ENCODE measurements around the gene TMEM212.

GRCh38 chr3:171849617-171850319 is 6.6 kb downstream of the TMEM212 start:
- no peak for TF ChIP-seq POLR2A (IDR thresholded peaks at IDR 0.05; ENCODE audit: extremely low read depth, insufficient read length)
- TF ChIP-seq, protein P1, sequence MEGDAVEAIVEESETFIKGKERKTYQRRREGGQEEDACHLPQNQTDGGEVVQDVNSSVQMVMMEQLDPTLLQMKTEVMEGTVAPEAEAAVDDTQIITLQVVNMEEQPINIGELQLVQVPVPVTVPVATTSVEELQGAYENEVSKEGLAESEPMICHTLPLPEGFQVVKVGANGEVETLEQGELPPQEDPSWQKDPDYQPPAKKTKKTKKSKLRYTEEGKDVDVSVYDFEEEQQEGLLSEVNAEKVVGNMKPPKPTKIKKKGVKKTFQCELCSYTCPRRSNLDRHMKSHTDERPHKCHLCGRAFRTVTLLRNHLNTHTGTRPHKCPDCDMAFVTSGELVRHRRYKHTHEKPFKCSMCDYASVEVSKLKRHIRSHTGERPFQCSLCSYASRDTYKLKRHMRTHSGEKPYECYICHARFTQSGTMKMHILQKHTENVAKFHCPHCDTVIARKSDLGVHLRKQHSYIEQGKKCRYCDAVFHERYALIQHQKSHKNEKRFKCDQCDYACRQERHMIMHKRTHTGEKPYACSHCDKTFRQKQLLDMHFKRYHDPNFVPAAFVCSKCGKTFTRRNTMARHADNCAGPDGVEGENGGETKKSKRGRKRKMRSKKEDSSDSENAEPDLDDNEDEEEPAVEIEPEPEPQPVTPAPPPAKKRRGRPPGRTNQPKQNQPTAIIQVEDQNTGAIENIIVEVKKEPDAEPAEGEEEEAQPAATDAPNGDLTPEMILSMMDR (IDR thresholded peaks at IDR 0.05; ENCODE audit: low read depth, low read length), result no peak

Measured in NB4 (cell line).